22Rv1 (cell line): Measurements from ENCODE around the gene PHACTR1.

ENCODE experiments used
- ZFX ChIP-seq: fragments of 450-650 bp; IDR thresholded peaks from 2 replicates; pipeline ENCODE4 v1.6.1; 2017; ENCODE audit warnings: antibody characterized with exemption, borderline replicate concordance
- TF ChIP-seq, protein P1 (sequence below): fragments of 450-650 bp; IDR thresholded peaks from 2 replicates; pipeline ENCODE4 v1.5.1; 2017; ENCODE audit warnings: mild to moderate bottlenecking

GRCh38 chr6:13338038-13338437, 621.5 kb downstream of the PHACTR1 start:
- TF ChIP-seq, protein P1, sequence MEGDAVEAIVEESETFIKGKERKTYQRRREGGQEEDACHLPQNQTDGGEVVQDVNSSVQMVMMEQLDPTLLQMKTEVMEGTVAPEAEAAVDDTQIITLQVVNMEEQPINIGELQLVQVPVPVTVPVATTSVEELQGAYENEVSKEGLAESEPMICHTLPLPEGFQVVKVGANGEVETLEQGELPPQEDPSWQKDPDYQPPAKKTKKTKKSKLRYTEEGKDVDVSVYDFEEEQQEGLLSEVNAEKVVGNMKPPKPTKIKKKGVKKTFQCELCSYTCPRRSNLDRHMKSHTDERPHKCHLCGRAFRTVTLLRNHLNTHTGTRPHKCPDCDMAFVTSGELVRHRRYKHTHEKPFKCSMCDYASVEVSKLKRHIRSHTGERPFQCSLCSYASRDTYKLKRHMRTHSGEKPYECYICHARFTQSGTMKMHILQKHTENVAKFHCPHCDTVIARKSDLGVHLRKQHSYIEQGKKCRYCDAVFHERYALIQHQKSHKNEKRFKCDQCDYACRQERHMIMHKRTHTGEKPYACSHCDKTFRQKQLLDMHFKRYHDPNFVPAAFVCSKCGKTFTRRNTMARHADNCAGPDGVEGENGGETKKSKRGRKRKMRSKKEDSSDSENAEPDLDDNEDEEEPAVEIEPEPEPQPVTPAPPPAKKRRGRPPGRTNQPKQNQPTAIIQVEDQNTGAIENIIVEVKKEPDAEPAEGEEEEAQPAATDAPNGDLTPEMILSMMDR, result no peak
- no peak for TF ChIP-seq ZFX
